Activated T-cell treated with anti-CD3 and anti-CD28 coated beads, Interleukin-2, amount 50 U/mL, for 72 hours (primary cell): Measurements from ENCODE around the gene SNF8. TPM values are rescaled to one million over a fixed set of nuclear protein-coding genes. Genes with fewer than 3 reads are reported as not detected.
"Not testable (repeated sequence)": the region's sequence is repeated elsewhere in the genome, so short reads cannot be mapped to it uniquely, and the experiment has no call there.

Experiments used
- ATAC-seq, 2 donors: fragments of 150-1000 bp; cut with Tn5 transposase; replicated peaks in 1 of 2; 2 replicates each; pipeline ENCODE4 v1.10.0; 2021; ENCODE audit warnings: moderate library complexity in 2 of 2, mild to moderate bottlenecking in 1 of 2
- DNase-seq, 2 donors: peaks; one replicate each; pipeline ENCODE4 v3.0.0; 2021 to 2022; ENCODE audit warnings: mixed read lengths in 1 of 2
- H3K27ac Mint-ChIP-seq: one replicate; pipeline ENCODE4 v1.8.0; 2022; ENCODE audit warnings: mild to moderate bottlenecking, moderate library complexity, mixed read lengths
- H3K27me3 Mint-ChIP-seq: one replicate; pipeline ENCODE4 v1.8.0; 2022; ENCODE audit warnings: low read depth, mixed read lengths
- H3K36me3 Mint-ChIP-seq, 2 donors: one replicate each; pipeline ENCODE4 v1.8.0; 2022; ENCODE audit warnings: mixed read lengths in 2 of 2, mild to moderate bottlenecking in 1 of 2; ENCODE audit not compliant: insufficient read depth in 2 of 2
- H3K4me1 Mint-ChIP-seq: one replicate; pipeline ENCODE4 v1.8.0; 2022; ENCODE audit warnings: low read depth, mixed read lengths
- H3K4me3 Mint-ChIP-seq, 2 donors: one replicate each; pipeline ENCODE4 v1.8.0; 2022; ENCODE audit warnings: mild to moderate bottlenecking in 2 of 2, mixed read lengths in 2 of 2, moderate library complexity in 2 of 2
- H3K9me3 Mint-ChIP-seq, 2 donors: one replicate each; pipeline ENCODE4 v1.8.0; 2022; ENCODE audit warnings: mixed read lengths in 2 of 2
- total RNA-seq, 2 donors: library from RNA; stranded (reverse); gene quantifications; one replicate each; pipeline ENCODE4 v1.2.3, GENCODE V29; 2022

SNF8 gene
- total RNA-seq, 2 donors from 2014 or later, result 54.7 to 54.8 TPM

- ATAC-seq, result no peak
- H3K4me3 Mint-ChIP-seq, result no peak overlapping the region
- no peak for DNase-seq
- H3K27me3 Mint-ChIP-seq, result peaks cover 37% of the 10 kb centered on the region
- peaks cover 4% of the 10 kb centered on the region for H3K4me1 Mint-ChIP-seq
- H3K9me3 Mint-ChIP-seq, result no peaks in the 10 kb centered on the region
- H3K27ac Mint-ChIP-seq, result no peak overlapping the region
- H3K36me3 Mint-ChIP-seq, result no peaks in the 10 kb centered on the region
These were observed 17.0 kb upstream of the SNF8 start for GRCh38 chr17:48961516-48962233.

GRCh38 chr17:48960834-48961515, 16.3 kb upstream of the SNF8 start:
- no peaks in the 10 kb centered on the region for H3K36me3 Mint-ChIP-seq
- peaks cover 42% of the 10 kb centered on the region for H3K27me3 Mint-ChIP-seq
- no peak for DNase-seq
- H3K27ac Mint-ChIP-seq, result no peak overlapping the region
- H3K4me1 Mint-ChIP-seq, result peaks cover 4% of the 10 kb centered on the region
- H3K4me3 Mint-ChIP-seq, result no peak overlapping the region
- H3K9me3 Mint-ChIP-seq, result no peaks in the 10 kb centered on the region
- ATAC-seq, result no peak

- peaks cover 6% of the 10 kb centered on the region for H3K4me1 Mint-ChIP-seq
- ATAC-seq (no peak), DNase-seq (peak in 1 of 2 donors; percentile 10)
- no peak overlapping the region for H3K27ac Mint-ChIP-seq
- no peaks in the 10 kb centered on the region for H3K9me3 Mint-ChIP-seq
- no peaks in the 10 kb centered on the region for H3K36me3 Mint-ChIP-seq
- H3K4me3 Mint-ChIP-seq, result no peak overlapping the region
- H3K27me3 Mint-ChIP-seq, result peaks cover 18% of the 10 kb centered on the region
These were observed 9.7 kb upstream of the SNF8 start for GRCh38 chr17:48954300-48954755.

- H3K27ac Mint-ChIP-seq, result no peak overlapping the region
- peaks cover 13% of the 10 kb centered on the region for H3K27me3 Mint-ChIP-seq
- H3K4me1 Mint-ChIP-seq, result peaks cover 6% of the 10 kb centered on the region
- no peak overlapping the region for H3K4me3 Mint-ChIP-seq
- no peak for ATAC-seq
- H3K36me3 Mint-ChIP-seq, result no peaks in the 10 kb centered on the region
- H3K9me3 Mint-ChIP-seq, result no peaks in the 10 kb centered on the region
- DNase-seq, result no peak
These were observed 8.3 kb upstream of the SNF8 start for GRCh38 chr17:48952904-48953303.

- no peaks in the 10 kb centered on the region for H3K36me3 Mint-ChIP-seq
- no peaks in the 10 kb centered on the region for H3K9me3 Mint-ChIP-seq
- no peak for ATAC-seq
- peaks cover 6% of the 10 kb centered on the region for H3K4me1 Mint-ChIP-seq
- H3K4me3 Mint-ChIP-seq, result no peak overlapping the region
- H3K27ac Mint-ChIP-seq, result no peak overlapping the region
- no peak for DNase-seq
- H3K27me3 Mint-ChIP-seq, result peaks cover 10% of the 10 kb centered on the region
These were observed 6.9 kb upstream of the SNF8 start for GRCh38 chr17:48951572-48951971.

- ATAC-seq, DNase-seq, H3K27me3 Mint-ChIP-seq, H3K9me3 Mint-ChIP-seq, H3K36me3 Mint-ChIP-seq: not testable (repeated sequence)
- Mint-ChIP-seq H3K27ac (peak overlapping the region; percentile 86), H3K4me3 (peak overlapping the region; percentile 98 to 100), H3K4me1 (peaks cover 11% of the 10 kb centered on the region)
These were observed 614 bp upstream of the SNF8 start for GRCh38 chr17:48945261-48945651.

- Mint-ChIP-seq H3K36me3 (peaks cover 10 to 38% of the 10 kb centered on the region in 2 donors), H3K27ac (peak overlapping the region; percentile 64), H3K9me3 (no peaks in the 10 kb centered on the region), H3K4me3 (no peak overlapping the region), H3K27me3 (no peaks in the 10 kb centered on the region), H3K4me1 (peaks cover 18% of the 10 kb centered on the region)
- peak in 1 of 2 donors; percentile 12 for ATAC-seq
- DNase-seq, result no peak
These were observed 11.6 kb downstream of the SNF8 start for GRCh38 chr17:48933035-48933434.

GRCh38 chr17:48930435-48930873, 14.2 kb downstream of the SNF8 start:
- Mint-ChIP-seq H3K4me1 (peaks cover 19% of the 10 kb centered on the region), H3K4me3 (no peak overlapping the region), H3K27me3 (no peaks in the 10 kb centered on the region), H3K27ac (peak overlapping the region; percentile 43), H3K9me3 (no peaks in the 10 kb centered on the region), H3K36me3 (peaks cover 11 to 43% of the 10 kb centered on the region in 2 donors)
- ATAC-seq (no peak), DNase-seq (no peak)

GRCh38 chr17:48929812-48930165, 14.9 kb downstream of the SNF8 start:
- ATAC-seq, result no peak
- Mint-ChIP-seq H3K4me3 (no peak overlapping the region), H3K36me3 (peaks cover 10 to 41% of the 10 kb centered on the region in 2 donors), H3K9me3 (no peaks in the 10 kb centered on the region), H3K4me1 (peaks cover 19% of the 10 kb centered on the region), H3K27ac (peak overlapping the region; percentile 40), H3K27me3 (no peaks in the 10 kb centered on the region)
- DNase-seq, result no peak

GRCh38 chr17:48928876-48929811, 15.5 kb downstream of the SNF8 start:
- DNase-seq (no peak), ATAC-seq (no peak)
- no peak overlapping the region for H3K4me3 Mint-ChIP-seq
- peak overlapping the region; percentile 14 for H3K27ac Mint-ChIP-seq
- H3K27me3 Mint-ChIP-seq, result no peaks in the 10 kb centered on the region
- peaks cover 9 to 37% of the 10 kb centered on the region in 2 donors for H3K36me3 Mint-ChIP-seq
- H3K4me1 Mint-ChIP-seq, result peaks cover 19% of the 10 kb centered on the region
- no peaks in the 10 kb centered on the region for H3K9me3 Mint-ChIP-seq

- peaks cover 8 to 41% of the 10 kb centered on the region in 2 donors for H3K36me3 Mint-ChIP-seq
- no peaks in the 10 kb centered on the region for H3K9me3 Mint-ChIP-seq
- ATAC-seq, result no peak
- H3K27me3 Mint-ChIP-seq, result no peaks in the 10 kb centered on the region
- H3K4me1 Mint-ChIP-seq, result peaks cover 19% of the 10 kb centered on the region
- DNase-seq, result no peak
- H3K27ac Mint-ChIP-seq, result no peak overlapping the region
- H3K4me3 Mint-ChIP-seq, result no peak overlapping the region
These were observed 16.5 kb downstream of the SNF8 start for GRCh38 chr17:48927978-48928745.

- Mint-ChIP-seq H3K27me3 (no peaks in the 10 kb centered on the region), H3K27ac (no peak overlapping the region), H3K9me3 (no peaks in the 10 kb centered on the region), H3K4me1 (peaks cover 11% of the 10 kb centered on the region), H3K36me3 (peaks cover 14 to 39% of the 10 kb centered on the region in 2 donors), H3K4me3 (no peak overlapping the region)
- no peak for DNase-seq
- no peak for ATAC-seq
These were observed 18.7 kb downstream of the SNF8 start for GRCh38 chr17:48925991-48926342.
